HCT116 (cell line): ENCODE measurements around the gene ENPP6.

Experiments used
- CTCF ChIP-seq, 3 experiments: fragments of 200-600 bp in 1 of 3; sonication (generic) in 1 of 3; IDR thresholded peaks in 2 of 3; conservative IDR thresholded peaks in 1 of 3; 2 replicates each; pipeline ENCODE4 v1.5.1; 2012 to 2017; ENCODE audit warnings: low read depth in 2 of 3, low read length in 2 of 3, antibody characterized with exemption in 1 of 3, borderline replicate concordance in 1 of 3, control low read depth in 1 of 3, mild to moderate bottlenecking in 1 of 3, mixed read lengths in 1 of 3, mixed run types in 1 of 3, moderate library complexity in 1 of 3; ENCODE audit not compliant: insufficient read depth in 1 of 3
- FOSL1 ChIP-seq: IDR thresholded peaks from 2 replicates; pipeline ENCODE4 v1.6.1; 2012; ENCODE audit warnings: low read depth
- SIN3A ChIP-seq: IDR thresholded peaks from 2 replicates; pipeline ENCODE4 v1.6.1; 2012; ENCODE audit warnings: low read depth

GRCh38 chr4:184136525-184136924 lies 81.1 kb downstream of the ENPP6 start:
- no peak for TF ChIP-seq SIN3A
- TF ChIP-seq CTCF (IDR thresholded peaks at IDR 0.05 in 2 of 3, conservative IDR thresholded peaks at IDR 0.05 in 1 of 3; ENCODE audit: borderline replicate concordance in 1 of 3, insufficient read depth in 1 of 3, low read depth in 2 of 3, low read length in 2 of 3), result no peak
- no peak for TF ChIP-seq FOSL1
